SU-DHL-6 (cell line): Measurements from ENCODE around the gene APPBP2.

Experiments used
- EZH2phosphoT487 ChIP-seq: fragments of 200-600 bp; sonication (generic), shearing (Covaris generic); conservative IDR thresholded peaks from 2 replicates; pipeline ENCODE4 v1.6.1; 2018; ENCODE audit warnings: mild to moderate bottlenecking, antibody characterized with exemption, low read length, moderate library complexity, mixed read lengths
- TF ChIP-seq, protein P1 (sequence below): fragments of 200-600 bp; sonication (generic); IDR thresholded peaks from one replicate; pipeline ENCODE4 v1.5.1; 2017; ENCODE audit warnings: antibody characterized with exemption, mild to moderate bottlenecking, low read length, moderate library complexity; ENCODE audit not compliant: insufficient read depth, poor library complexity, severe bottlenecking

DNA sequence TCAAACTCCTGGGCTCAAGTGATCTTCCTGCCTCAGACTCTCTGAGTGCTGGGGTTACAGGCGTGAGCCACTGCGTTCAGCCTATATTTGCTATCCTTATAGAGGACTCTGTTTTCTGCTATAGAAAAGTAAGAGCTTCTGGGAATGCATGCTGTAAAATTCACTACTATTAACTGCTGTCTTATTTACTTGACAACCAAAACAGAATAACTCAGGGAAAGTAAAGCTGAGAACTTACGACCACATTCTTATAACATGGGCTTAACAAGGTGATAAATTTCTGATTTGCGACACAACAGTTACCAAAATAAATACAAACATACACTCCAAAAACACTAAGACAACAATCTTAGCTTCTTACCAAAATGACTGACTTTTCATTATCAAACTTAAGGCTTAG lies 23.9 kb downstream of the APPBP2 start:
- TF ChIP-seq, protein P1, sequence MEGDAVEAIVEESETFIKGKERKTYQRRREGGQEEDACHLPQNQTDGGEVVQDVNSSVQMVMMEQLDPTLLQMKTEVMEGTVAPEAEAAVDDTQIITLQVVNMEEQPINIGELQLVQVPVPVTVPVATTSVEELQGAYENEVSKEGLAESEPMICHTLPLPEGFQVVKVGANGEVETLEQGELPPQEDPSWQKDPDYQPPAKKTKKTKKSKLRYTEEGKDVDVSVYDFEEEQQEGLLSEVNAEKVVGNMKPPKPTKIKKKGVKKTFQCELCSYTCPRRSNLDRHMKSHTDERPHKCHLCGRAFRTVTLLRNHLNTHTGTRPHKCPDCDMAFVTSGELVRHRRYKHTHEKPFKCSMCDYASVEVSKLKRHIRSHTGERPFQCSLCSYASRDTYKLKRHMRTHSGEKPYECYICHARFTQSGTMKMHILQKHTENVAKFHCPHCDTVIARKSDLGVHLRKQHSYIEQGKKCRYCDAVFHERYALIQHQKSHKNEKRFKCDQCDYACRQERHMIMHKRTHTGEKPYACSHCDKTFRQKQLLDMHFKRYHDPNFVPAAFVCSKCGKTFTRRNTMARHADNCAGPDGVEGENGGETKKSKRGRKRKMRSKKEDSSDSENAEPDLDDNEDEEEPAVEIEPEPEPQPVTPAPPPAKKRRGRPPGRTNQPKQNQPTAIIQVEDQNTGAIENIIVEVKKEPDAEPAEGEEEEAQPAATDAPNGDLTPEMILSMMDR: no peak
- no peak for TF ChIP-seq EZH2phosphoT487
